HG03469 (cell line): Measurements from ENCODE around the gene SYCE3.
"Not testable (repeated sequence)": the region's sequence is repeated elsewhere in the genome, so short reads cannot be mapped to it uniquely, and the experiment has no call there.

ENCODE experiments used
- ATAC-seq: cut with Tn5 transposase; IDR thresholded peaks from one replicate; pipeline ENCODE4 v1.9.1; 2021; ENCODE audit warnings: mild to moderate bottlenecking, moderate library complexity, moderate number of reproducible peaks; ENCODE audit not compliant: unreplicated experiment

SYCE3 gene

DNA sequence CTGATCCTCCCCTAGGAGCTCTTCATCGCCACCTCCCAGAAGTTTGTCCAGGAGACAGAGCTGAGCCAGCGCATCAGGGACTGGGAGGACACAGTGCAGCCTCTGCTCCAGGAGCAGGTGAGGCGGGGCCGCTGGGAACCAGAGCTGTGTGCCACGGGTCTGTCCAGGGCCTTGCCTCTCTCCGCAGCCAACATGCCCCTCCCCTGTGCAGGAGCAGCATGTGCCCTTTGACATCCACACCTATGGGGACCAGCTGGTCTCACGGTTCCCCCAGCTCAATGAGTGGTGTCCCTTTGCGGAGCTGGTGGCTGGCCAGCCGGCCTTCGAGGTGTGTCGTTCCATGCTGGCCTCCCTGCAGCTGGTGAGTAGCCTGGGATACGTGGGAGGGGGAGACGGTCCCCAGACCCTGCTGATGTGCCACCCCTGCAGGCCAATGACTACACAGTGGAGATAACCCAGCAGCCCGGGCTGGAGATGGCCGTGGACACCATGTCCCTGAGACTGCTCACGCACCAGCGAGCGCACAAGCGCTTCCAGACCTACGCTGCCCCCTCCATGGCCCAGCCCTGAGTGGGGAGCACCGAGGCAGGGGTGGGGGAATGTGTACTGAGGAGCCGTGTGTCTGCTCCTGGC lies 39.8 kb downstream of the SYCE3 start:
- no peak for ATAC-seq

DNA sequence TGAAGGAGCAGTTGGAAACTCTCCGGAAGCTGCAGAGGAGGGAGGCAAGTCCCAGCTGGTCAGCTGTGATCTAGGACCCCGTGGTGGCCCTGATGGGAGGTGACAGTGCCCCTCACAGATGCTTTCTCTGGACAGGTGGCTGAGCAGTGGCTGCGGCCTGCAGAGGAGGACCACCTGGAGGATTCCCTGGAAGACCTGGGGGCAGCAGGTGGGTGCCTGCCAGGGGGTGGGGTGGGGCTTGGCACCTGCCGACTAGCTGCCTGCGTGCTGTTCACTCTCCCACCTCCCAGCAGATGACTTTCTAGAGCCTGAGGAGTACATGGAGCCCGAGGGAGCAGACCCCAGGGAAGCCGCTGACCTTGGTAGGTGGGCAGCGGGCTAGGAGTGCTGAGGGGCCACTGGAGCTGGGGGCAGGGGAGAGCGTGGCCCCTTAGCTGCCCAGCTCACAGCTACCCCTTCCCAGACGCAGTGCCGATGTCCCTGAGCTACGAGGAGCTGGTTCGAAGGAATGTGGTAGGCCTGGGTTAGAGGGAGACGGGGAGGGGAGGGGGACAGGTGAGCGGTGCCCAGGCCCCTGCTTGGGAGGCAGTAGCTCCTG lies 40.4 kb downstream of the SYCE3 start:
- ATAC-seq = no peak

DNA sequence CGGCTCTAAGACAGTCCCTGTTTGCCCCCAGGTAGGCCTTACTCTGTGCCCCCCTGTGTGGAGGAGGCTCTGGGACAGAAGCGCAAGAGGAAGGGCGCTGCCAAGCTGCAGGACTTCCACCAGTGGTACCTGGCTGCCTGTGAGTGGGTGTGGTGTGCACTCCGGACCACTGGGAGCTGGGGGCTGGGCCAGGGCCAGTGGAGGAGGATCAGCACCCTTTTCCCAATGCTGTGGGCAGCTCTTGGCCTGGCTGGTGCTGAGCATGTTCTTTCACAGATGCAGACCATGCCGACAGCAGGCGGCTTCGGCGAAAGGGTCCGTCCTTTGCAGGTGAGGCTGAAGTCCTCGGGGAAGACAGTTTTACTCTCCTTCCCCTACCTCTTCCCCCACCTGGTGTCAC lies 41.0 kb downstream of the SYCE3 start:
- no peak for ATAC-seq

DNA sequence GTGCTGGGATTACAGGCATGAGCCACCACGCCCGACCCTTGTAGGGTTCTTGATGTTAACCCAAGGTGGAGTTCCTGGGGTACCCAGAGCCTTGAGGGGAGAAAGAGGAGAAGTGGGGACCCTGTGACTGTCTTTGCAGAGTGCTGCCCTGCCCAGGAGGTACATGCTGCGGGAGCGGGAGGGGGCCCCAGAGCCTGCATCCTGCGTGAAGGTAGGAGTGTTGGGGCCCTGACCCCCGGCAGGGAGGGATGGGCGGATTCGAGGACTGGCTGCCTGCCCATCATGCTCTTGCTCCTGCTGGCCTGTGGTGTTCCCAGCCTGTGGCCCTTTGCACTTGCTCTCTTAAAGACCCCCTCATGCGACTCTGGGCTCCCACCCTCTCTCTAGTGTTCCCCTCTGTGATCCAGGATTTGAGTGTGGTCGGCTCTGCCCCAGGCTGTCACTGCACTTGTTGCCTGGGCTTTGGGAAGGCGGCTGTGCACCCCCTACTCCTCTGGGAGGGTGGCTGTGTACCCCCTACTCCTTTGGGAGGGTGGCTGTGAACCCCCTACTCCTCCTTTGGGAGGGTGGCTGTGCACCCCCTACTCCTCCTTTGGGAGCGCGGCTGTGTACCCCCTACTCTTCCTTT lies 41.8 kb downstream of the SYCE3 start:
- ATAC-seq = no peak

DNA sequence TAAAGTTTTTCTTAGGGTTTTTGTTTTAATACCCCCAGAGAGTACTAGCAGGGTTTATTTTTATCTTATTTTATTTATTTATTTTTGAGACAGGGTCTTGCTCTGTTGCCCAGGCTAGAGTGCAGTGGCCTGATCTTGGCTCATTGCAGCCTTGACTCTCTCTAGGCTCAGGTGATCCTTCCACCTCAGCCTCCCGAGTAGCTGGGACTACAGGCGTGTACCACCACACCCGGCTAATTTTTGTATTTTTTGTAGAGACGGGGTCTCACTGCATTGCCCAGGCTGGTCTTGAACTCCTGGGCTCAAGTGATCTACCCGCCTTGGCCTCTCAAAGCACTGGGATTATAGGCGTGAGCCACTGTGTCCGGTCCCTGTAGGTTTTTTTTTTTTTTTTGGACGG lies 42.5 kb downstream of the SYCE3 start:
- not testable (repeated sequence) for ATAC-seq

DNA sequence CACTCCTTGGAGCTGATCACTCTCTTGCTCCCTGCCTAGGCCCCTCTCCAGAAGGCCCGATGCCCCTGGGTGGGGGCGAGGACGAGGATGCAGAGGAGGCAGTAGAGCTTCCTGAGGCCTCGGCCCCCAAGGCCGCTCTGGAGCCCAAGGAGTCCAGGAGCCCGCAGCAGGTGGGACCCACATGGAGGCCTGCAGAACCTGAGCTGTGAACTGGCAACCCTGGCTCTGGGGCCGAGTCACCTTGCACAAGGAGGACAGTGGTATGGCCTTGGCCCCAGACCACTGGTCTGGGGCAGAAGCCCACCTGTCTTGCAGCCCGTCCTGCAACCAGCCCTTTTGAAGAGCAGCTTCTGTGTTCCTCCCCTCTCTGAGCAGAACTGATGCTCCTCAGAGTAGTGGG lies 43.6 kb downstream of the SYCE3 start:
- ATAC-seq = no peak

DNA sequence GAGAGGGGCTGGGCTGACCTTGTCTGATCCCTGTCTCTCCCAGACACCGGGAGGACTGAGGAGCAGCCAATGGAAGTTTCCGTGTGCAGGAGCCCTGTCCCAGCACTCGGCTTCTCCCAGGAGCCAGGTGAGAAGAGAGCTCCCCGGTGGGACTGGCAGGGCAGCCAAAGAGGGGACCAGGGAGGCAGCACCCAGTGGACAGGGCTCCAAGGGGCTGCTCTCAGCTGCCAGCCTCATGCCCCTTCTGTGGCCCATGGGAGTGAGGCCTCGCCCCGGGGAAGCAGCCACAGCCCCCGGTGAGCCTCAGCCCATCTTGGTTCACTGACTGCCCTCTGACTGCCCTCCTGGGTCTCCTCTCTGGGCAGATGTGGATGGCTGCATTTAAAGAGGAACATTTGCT lies 44.1 kb downstream of the SYCE3 start:
- ATAC-seq = no peak

DNA sequence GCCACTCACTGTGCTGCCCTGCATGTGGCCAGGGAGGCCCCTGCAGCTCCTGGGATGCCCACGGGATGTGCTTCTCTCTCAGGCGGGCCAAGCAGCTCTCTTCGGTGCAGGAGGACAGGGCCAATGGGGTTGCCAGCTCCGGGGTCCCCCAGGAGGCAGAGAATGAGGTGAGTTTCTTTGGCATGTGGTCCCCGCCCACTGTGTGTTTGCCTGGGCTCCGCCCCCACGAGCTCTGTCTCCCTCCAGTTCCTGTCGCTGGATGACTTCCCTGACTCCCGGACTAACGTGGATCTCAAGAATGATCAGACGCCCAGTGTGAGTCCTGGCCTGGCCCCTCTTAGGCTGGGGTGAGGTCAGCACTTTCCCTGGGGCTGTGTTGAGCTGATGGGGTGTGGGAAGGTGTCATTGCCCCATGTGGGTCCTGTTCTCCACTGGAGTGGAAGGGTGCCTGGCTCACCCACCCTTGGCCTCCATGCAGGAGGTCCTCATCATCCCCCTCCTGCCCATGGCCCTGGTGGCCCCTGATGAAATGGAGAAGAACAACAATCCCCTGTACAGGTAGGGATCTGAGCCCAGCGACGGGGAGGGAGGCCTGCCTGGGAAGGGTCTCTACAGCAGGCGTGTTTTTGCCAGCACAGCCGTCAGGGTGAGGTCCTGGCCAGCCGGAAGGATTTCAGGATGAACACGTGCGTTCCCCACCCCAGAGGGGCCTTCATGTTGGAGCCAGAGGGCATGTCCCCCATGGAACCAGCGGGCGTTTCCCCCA lies 45.0 kb downstream of the SYCE3 start:
- no peak for ATAC-seq

DNA sequence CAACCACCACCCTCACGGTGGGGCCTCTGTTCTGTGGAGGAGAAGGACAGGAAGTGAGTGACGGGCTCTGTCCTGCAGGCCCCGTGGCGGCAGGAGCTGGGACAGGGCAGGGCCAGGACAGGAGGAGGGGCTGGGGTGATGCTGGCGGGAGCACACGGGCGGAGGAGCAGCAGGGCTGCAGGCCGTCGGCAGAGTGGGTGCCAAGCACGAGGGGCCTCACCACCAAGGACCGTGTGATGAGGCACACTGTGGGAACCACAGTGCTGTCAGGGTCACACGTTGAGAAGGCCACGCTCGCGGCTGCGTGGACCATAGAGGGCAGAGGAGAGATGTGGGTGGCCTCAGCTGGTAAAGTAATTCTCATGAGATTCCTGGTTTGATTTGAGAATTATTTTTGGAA lies 45.8 kb downstream of the SYCE3 start:
- ATAC-seq = no peak

DNA sequence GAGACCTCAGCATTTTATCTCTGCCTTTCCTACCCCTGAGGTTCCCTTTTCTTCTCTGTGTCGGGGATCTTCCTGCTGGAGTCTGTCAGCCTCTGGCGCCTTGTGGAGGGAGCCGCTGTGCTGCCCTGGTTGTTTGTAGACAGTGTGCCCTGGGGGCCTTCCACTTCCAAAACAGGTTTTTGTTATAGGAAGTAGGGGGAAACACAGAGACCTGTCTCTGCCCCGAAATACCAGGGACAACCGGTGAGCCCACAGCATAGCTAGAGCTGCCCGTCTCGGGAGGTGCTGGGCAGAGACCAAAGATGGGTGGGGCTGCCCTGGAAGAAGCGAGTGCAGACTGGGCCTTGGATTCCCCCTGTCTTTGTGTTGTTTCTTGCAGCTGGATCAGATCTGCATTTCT lies 46.7 kb downstream of the SYCE3 start:
- no peak for ATAC-seq

DNA sequence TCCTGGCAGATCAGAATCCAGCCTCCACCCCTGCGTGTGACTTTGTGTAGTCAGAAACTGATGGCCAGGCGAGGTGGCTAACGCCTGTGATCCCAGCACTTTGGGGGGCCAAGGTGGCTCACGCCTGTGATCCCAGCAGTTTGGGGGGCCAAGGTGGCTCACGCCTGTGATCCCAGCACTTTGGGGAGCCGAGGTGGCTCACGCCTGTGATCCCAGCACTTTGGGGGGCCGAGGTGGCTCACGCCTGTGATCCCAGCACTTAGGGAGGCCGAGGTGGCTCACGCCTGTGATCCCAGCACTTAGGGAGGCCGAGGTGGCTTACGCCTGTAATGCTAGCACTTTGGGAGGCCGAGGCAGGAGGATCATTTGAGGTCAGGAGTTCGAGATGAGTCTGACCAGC lies 49.5 kb downstream of the SYCE3 start:
- ATAC-seq = no peak

DNA sequence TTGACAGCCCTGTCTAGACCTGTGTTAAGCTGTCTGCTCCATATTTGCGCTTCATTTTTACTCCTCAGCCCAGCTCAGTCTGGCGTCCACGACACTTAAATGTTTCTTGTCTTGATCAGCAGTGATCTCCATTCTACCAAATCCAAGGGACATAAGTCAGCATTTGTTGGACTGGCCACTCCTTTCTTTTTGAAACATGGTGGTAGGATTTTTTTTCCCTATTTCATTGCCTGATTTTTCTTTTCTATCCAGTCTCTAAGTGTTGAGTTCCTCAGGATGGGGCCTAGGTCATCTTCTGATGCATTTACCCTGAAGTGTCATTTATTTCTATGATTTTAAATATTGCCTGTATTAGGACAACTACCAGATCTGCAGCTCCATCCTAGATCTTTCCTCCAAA lies 53.8 kb downstream of the SYCE3 start:
- ATAC-seq = no peak

DNA sequence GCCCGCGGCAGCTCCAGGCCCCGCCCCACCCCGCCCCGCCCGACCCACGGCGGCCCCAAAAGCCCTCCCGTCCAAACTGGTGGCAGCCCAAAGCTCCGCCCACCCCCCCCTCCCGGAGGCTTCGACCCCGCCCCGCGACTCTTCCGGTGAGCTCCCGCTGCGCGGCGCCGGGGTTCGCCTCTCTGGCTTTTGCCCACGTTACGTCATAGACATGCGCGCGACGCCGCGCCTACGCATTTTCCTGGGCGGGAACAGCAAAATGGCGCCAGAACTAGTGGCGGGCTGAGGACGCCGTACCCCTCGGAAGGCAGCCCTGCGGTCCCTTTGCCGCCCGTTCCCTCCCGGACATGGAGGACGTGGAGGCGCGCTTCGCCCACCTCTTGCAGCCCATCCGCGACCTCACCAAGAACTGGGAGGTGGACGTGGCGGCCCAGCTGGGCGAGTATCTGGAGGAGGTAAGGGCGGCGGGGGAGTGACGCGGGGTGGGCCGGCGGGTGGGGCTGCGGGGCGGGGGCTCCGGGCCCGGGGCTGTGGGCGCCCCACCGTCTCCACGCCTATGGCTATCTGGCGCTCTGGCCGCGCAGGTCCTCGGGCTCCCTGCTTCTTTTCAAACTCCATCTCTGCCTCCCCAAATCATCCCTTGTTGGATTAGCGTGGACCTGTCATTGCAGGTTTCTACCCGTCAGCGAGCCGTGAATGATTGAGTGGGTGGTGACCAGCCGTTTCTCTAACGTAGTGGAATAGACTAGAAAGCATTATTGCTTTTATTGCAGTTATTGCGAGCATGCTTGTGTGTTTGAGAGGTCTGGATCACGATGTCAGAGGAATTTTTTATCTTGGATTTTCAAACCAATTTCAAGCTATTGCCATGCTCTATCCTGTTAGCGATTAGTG lies 54.5 kb downstream of the SYCE3 start, which contains the start of gene NCAPH2:
TSS of gene NCAPH2 (plus strand) at position 234 of the 894 bp plus-strand sequence. CDS start at position 348, 114 bp downstream.
- peak; percentile 43 for ATAC-seq

DNA sequence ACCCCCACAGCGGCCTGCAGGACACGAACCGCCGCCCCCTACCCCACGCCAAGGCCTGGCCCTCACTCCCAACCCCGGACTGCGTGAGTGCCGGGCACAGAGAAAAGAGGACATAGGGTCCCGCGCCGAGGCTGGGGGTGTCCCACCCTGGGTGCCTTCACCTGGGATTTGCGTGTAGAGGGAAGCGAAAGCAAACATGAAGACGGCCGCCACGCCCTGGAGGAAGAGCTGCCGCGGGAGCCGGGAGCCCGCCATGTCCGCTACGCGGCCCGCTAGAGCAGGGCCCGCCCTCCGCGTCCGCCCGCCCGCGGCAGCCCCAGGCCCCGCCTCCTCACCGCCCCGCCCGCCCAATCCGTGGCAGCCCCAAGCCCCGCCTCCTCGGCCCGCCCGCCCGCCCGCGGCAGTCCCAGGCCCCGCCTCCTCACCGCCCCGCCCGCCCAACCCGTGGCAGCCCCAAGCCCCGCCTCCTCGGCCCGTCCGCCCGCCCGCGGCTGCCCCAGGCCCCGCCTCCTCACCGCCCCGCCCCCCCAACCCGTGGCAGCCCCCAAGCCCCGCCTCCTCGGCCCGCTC lies 55.2 kb downstream of the SYCE3 start, which contains the start of gene LMF2:
TSS of gene LMF2 (minus strand) at position 282 of the 570 bp plus-strand sequence. CDS start at position 255, 27 bp downstream.
- no peak for ATAC-seq

DNA sequence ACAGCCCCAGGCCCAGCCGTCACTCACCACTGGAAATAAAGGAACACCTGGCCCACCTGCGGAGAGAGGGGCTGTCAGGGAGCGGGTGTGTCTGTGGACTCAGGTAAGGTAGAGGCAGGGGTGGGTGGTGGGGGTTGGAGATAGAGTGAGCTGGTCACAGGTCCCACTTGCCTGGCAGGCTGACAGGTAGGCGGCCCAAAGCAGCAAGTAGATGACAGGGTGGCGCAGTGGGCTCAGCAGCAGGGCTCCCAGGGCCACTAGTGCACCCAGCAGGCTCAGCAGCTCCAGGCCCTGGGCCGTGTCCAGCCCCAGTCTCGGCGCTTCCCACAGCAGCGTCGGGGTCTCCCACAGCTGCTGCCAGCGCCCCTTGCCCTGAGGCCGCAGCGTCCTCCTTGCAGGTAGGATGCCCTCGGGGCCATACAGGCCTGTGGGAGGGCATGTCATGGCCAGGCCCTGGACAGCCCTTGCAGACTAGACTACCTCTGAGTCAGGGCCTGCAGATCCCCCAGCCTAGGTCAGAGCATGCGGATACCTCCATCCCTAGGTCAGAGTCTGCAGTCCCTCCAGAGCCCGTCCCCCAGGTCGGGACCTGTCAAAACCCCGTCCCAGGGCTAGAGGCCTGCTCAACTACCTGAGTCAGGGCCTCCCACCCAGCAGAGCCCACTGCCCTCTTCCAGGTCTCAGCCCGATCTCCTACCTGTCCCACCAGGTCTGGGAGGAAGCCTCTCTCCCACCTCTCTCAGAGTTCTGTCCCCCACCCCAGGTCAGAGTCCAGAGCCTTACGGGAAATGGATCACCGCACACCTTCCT lies 55.9 kb downstream of the SYCE3 start:
- ATAC-seq = no peak

DNA sequence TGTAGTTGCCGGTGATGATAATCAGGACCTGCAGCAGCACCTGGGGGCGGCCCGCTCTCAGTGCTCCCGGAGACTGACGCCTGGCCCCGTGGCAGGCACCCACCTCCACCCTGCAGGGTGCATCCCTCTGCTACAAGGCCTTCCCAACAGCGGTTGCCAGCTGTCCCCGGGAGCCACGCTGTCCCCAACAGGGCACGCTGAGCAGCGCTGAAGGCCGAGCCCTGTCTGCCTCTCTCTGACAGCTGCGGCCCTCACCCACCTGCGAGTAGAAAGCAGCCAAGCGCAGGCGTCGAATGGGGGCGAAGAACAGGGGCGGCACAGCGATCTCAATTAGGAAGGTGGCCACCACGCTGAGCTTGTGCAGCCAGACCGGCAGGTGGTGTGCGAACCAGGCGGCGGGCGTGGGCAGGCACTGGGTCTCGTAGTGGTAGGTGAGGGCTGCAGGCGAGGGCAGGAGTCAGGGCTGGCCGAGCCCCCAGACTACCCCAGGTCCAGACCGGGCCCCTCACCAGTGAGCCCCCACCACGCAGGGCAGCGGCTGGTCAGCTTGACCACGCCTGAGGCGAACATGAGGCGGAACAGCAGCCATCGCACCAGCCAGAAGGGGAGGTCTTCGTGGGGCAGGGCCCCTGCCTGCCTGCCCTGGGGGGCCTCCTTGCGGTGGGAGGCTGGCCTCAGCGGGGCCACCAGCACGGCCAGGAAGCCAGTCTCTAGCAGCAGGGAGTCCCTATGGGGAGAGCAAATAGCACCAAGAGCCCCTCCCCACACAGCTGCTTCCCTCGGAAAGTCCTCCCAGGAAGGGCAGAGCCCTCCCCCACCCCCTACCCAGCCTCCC lies 56.7 kb downstream of the SYCE3 start:
- no peak for ATAC-seq

DNA sequence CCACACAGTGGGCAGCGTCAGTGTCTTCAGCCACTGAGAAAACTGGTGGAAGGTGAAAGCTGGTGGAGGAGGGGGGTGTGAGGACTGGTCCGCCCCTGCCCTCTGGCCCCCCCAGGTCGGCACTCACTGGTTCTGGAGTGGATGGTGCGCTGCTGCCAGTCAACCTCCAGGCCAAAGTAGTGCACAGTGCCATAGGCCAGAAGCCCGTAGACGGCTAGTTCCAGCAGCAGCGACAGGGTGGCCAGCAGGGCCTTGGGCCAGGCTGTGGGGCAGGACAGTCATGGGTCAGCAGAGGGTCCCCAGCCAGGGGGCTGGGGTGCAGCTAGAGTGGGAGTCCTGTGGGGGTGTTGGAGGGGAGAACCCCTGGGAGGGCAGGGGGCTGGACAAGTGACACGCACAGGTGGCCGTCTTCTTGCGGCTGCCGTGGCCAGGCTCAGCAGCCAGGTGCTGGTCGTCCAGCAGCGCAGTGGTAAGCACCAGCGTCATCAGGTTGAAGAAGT lies 57.4 kb downstream of the SYCE3 start:
- ATAC-seq = no peak
